ENCODE results near the gene TXNRD2. TPM values are rescaled to one million over a fixed set of nuclear protein-coding genes. Genes with fewer than 3 reads are reported as not detected.

TXNRD2 gene
- total RNA-seq, 1 donor from 2014 or later: 22.2 TPM

DNA sequence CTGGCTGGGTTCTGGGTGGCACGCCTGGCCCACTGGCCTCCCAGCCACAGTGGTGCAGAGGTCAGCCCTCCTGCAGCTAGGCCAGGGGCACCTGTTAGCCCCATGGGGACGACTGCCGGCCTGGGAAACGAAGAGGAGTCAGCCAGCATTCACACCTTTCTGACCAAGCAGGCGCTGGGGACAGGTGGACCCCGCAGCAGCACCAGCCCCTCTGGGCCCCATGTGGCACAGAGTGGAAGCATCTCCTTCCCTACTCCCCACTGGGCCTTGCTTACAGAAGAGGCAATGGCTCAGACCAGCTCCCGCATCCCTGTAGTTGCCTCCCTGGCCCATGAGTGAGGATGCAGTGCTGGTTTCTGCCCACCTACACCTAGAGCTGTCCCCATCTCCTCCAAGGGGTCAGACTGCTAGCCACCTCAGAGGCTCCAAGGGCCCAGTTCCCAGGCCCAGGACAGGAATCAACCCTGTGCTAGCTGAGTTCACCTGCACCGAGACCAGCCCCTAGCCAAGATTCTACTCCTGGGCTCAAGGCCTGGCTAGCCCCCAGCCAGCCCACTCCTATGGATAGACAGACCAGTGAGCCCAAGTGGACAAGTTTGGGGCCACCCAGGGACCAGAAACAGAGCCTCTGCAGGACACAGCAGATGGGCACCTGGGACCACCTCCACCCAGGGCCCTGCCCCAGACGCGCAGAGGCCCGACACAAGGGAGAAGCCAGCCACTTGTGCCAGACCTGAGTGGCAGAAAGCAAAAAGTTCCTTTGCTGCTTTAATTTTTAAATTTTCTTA, 27.7 kb upstream of the TXNRD2 start:
- Mint-ChIP-seq H3K36me3 (ENCODE audit: low read depth) (peaks cover 11% of the 10 kb centered on the region), H3K27me3 (ENCODE audit: low read depth) (peaks cover 2% of the 10 kb centered on the region), H3K27ac (ENCODE audit: unreplicated experiment) (peak overlapping the region; percentile 43), H3K4me3 (no peak overlapping the region), H3K4me1 (peaks cover 33% of the 10 kb centered on the region), H3K9me3 (no peaks in the 10 kb centered on the region)
- DNase-seq (ENCODE audit: low read depth, low spot score): no peak
- TF ChIP-seq, protein P1, sequence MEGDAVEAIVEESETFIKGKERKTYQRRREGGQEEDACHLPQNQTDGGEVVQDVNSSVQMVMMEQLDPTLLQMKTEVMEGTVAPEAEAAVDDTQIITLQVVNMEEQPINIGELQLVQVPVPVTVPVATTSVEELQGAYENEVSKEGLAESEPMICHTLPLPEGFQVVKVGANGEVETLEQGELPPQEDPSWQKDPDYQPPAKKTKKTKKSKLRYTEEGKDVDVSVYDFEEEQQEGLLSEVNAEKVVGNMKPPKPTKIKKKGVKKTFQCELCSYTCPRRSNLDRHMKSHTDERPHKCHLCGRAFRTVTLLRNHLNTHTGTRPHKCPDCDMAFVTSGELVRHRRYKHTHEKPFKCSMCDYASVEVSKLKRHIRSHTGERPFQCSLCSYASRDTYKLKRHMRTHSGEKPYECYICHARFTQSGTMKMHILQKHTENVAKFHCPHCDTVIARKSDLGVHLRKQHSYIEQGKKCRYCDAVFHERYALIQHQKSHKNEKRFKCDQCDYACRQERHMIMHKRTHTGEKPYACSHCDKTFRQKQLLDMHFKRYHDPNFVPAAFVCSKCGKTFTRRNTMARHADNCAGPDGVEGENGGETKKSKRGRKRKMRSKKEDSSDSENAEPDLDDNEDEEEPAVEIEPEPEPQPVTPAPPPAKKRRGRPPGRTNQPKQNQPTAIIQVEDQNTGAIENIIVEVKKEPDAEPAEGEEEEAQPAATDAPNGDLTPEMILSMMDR (conservative IDR thresholded peaks at IDR 0.05): no peak

DNA sequence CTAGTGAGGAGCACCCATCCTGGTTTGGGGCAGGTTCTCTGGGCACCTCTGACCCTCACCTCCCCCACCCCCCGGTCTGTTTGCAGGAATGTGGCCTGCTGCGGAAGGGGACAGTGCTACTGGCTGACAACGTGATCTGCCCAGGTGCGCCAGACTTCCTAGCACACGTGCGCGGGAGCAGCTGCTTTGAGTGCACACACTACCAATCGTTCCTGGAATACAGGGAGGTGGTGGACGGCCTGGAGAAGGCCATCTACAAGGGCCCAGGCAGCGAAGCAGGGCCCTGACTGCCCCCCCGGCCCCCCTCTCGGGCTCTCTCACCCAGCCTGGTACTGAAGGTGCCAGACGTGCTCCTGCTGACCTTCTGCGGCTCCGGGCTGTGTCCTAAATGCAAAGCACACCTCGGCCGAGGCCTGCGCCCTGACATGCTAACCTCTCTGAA, 26.9 kb upstream of the TXNRD2 start:
- Mint-ChIP-seq H3K4me1 (peaks cover 30% of the 10 kb centered on the region), H3K4me3 (no peak overlapping the region), H3K27ac (ENCODE audit: unreplicated experiment) (no peak overlapping the region), H3K27me3 (ENCODE audit: low read depth) (no peaks in the 10 kb centered on the region), H3K9me3 (no peaks in the 10 kb centered on the region), H3K36me3 (ENCODE audit: low read depth) (peaks cover 9% of the 10 kb centered on the region)
- DNase-seq (ENCODE audit: low read depth, low spot score): no peak
- TF ChIP-seq, protein P1 (conservative IDR thresholded peaks at IDR 0.05): no peak

DNA sequence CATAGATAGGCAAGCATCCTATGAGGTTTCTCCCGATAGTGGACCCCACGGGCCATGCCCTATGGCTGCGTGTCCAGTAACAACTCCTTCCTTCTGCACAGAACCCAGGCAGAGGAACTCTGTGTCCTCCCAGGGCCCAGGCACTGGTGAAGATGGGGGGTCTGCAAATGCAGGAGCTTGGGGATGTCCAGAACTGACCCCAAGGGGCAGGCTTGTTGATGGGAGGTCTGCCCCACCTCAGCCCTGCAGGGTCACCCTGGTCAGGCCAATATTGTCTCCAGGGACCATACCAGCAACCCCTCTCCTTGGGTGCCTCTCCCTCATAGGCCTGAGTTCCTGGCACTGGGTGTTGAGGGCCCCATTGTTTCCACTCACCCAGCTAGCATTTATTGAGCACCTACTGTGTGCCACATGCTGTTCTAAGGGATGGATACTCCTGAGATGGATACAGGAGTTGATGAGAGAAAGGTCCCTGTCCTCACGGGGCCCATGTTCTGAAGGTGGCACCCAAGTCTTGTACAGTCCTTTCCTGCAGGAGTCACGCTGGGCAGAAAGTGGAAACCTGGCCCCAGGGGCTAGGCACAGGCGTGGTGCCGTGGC, 26.3 kb upstream of the TXNRD2 start:
- Mint-ChIP-seq H3K27me3 (ENCODE audit: low read depth) (no peaks in the 10 kb centered on the region), H3K36me3 (ENCODE audit: low read depth) (peaks cover 9% of the 10 kb centered on the region), H3K4me1 (peaks cover 30% of the 10 kb centered on the region), H3K4me3 (peak overlapping the region; percentile 78), H3K27ac (ENCODE audit: unreplicated experiment) (no peak overlapping the region), H3K9me3 (no peaks in the 10 kb centered on the region)
- TF ChIP-seq, protein P1 (conservative IDR thresholded peaks at IDR 0.05): no peak
- no peak for DNase-seq (ENCODE audit: low read depth, low spot score)

DNA sequence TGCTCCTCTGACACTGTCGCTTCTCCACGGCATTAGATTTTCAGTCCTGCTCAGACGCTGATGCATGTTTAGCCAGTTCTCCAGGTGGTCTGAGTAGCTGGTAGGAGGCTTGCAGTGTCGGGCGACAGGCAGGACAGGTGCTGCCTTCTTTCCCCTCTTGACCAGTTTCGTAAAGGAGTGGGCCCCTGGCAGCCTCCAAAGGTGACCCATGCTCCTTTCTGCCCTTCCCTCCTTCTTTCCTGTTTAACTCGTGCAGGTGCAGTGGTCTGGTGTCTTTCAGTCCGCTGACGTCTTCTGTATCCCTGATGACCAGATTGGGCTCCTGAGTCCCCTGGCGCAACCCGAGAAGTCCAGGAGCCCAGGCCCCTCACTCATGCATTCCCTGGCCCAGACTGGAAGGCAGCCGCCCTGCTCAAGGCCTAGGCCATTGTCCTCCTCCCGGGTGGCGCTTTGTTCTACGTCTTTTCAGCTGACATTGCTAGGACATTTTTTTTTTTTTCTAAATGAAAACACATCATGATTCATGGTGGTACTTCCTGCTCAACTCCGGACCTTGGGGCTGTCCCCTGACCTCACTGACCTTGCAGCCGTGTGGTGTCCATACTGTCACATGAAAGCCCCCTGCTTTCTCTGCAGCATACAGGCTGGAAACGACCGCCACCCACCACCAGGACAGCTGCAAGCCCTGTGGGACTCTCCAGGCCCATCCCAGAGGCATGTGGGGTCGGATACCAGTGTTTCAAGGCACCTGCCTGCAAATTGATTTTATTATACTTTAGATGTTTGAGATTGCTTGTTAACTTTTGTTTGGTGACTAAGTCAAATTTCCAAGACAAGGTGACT, 25.5 kb upstream of the TXNRD2 start:
- TF ChIP-seq, protein P1 (conservative IDR thresholded peaks at IDR 0.05): no peak
- Mint-ChIP-seq H3K4me1 (peaks cover 35% of the 10 kb centered on the region), H3K27me3 (ENCODE audit: low read depth) (no peaks in the 10 kb centered on the region), H3K27ac (ENCODE audit: unreplicated experiment) (peak overlapping the region; percentile 79), H3K4me3 (peak overlapping the region; percentile 78), H3K36me3 (ENCODE audit: low read depth) (peaks cover 9% of the 10 kb centered on the region), H3K9me3 (no peaks in the 10 kb centered on the region)
- DNase-seq (ENCODE audit: low read depth, low spot score): no peak
